Breast epithelium (tissue), 3 donors: ENCODE data around the gene SSR4.

ENCODE experiments used
- CTCF ChIP-seq, 3 donors: fragments of 450-650 bp; IDR thresholded peaks; one replicate each; pipeline ENCODE4 v1.5.1; 2016 to 2017; ENCODE audit warnings: antibody characterized with exemption in 3 of 3, mild to moderate bottlenecking in 3 of 3, moderate library complexity in 3 of 3
- POLR2AphosphoS5 ChIP-seq, 3 donors: sonication (generic); formaldehyde crosslinking; IDR thresholded peaks; one replicate each; pipeline ENCODE4 v1.6.1; 2017; ENCODE audit warnings: antibody characterized with exemption in 3 of 3

- TF ChIP-seq CTCF (IDR thresholded peaks at IDR 0.05) (no peak), POLR2AphosphoS5 (IDR thresholded peaks at IDR 0.05) (no peak)
Observed at GRCh38 chrX:153762626-153763173, 31.8 kb upstream of the SSR4 start.
